ENCODE data around the gene SH3PXD2A. TPM values are rescaled to one million over a fixed set of nuclear protein-coding genes. Genes with fewer than 3 reads are reported as not detected.
A peak's percentile ranks its signal among the peaks of the same experiment; 100 is the strongest.

SH3PXD2A gene
- total and polyA plus RNA-seq, 4 donors = 23.1 to 41.2 (median 32.7) TPM

DNA sequence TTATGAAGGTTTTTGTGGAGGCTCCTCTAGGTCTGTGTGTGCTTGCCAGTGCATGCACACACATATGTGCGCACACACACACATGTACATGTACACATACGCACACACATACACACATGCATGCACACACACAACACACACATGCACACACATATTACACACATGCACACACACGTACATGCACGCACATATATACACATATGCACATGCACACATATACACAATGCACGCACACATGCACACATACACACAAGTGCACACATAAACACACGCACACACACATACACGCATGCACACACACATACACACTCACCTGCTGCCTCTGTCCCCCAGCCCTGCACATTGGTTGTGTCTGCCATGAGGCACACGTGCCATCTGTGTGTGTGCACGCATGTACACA lies 295.6 kb downstream of the SH3PXD2A start:
- no peak overlapping the region for H3K4me3 ChIP-seq (ENCODE audit: low read depth, low read length)
- peaks cover 30% of the 10 kb centered on the region for H3K4me1 ChIP-seq (ENCODE audit: control insufficient read depth, insufficient read depth, low read length)
- H3K27me3 ChIP-seq (ENCODE audit: control insufficient read depth, insufficient read depth, low read length) = no peaks in the 10 kb centered on the region
- 86% methylated on average over 8 of the region's 9 CpGs for WGBS (ENCODE audit: insufficient coverage)
- H3K27ac ChIP-seq (ENCODE audit: low read depth, low read length) = no peak overlapping the region
- H3K9me3 ChIP-seq (ENCODE audit: control insufficient read depth, insufficient read depth, low read length) = no peaks in the 10 kb centered on the region
- no peak for DNase-seq (ENCODE audit: low read depth in 4 of 6, low spot score in 6 of 6)
- H3K36me3 ChIP-seq (ENCODE audit: control insufficient read depth, insufficient read depth, low read length) = peaks cover 2% of the 10 kb centered on the region

DNA sequence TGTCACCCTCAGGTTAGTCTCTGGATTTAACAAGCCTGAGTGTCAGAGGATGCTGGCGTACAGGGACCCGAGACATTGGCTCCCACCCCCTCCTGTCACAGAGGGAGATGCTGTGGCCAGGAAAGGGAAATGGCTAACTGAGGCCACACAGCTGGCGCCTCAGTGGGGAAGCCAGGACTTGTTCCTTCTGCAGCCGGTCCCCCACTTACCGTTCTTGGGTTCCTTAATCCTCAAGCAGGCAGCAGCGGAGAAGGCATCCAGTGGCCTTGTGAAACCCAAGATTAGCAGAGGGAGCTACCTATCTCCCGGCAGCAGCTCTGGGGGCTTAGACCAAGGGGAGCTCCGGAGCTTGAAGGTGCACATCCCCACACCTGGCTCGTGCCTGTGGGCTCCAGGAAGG lies 296.5 kb downstream of the SH3PXD2A start:
- Histone ChIP-seq H3K27me3 (ENCODE audit: control insufficient read depth, insufficient read depth, low read length) (no peaks in the 10 kb centered on the region), H3K9me3 (ENCODE audit: control insufficient read depth, insufficient read depth, low read length) (no peaks in the 10 kb centered on the region), H3K36me3 (ENCODE audit: control insufficient read depth, insufficient read depth, low read length) (peaks cover 2% of the 10 kb centered on the region), H3K4me3 (ENCODE audit: low read depth, low read length) (no peak overlapping the region), H3K27ac (ENCODE audit: low read depth, low read length) (no peak overlapping the region), H3K4me1 (ENCODE audit: control insufficient read depth, insufficient read depth, low read length) (peaks cover 23% of the 10 kb centered on the region)
- no peak for DNase-seq (ENCODE audit: low read depth in 4 of 6, low spot score in 6 of 6)
- whole genome bisulfite sequencing (ENCODE audit: insufficient coverage) = 67% methylated on average over 8 of the region's 9 CpGs

DNA sequence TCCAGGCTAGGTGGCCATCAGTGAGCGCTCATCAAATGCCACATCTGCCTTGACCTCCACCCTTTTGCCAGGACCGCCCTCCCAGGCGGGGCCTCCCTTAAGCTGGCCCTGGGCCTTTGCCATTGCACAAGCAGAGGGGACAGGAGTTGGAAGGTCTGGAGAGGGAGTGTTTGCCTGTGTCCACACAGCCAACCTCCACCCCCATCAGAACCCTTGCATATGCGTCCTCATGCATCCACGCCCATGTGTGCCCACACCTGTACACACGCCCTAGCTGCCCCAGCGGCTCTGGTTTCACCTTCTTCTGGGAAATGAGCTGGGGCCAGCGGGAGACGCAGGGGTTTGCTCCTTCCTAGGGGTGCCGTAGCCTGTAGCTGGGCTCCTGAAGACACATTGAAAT lies 297.9 kb downstream of the SH3PXD2A start:
- WGBS (ENCODE audit: insufficient coverage) = 97% methylated on average over 5 of the region's 10 CpGs
- H3K4me3 ChIP-seq (ENCODE audit: low read depth, low read length) = no peak overlapping the region
- H3K9me3 ChIP-seq (ENCODE audit: control insufficient read depth, insufficient read depth, low read length) = no peaks in the 10 kb centered on the region
- H3K27me3 ChIP-seq (ENCODE audit: control insufficient read depth, insufficient read depth, low read length) = no peaks in the 10 kb centered on the region
- no peak for DNase-seq (ENCODE audit: low read depth in 4 of 6, low spot score in 6 of 6)
- H3K27ac ChIP-seq (ENCODE audit: low read depth, low read length) = no peak overlapping the region
- peaks cover 27% of the 10 kb centered on the region for H3K4me1 ChIP-seq (ENCODE audit: control insufficient read depth, insufficient read depth, low read length)
- peaks cover 2% of the 10 kb centered on the region for H3K36me3 ChIP-seq (ENCODE audit: control insufficient read depth, insufficient read depth, low read length)

- H3K9me3 ChIP-seq (ENCODE audit: control insufficient read depth, insufficient read depth, low read length) = no peaks in the 10 kb centered on the region
- no peak for DNase-seq (ENCODE audit: low read depth in 4 of 6, low spot score in 6 of 6)
- no peak overlapping the region for H3K4me3 ChIP-seq (ENCODE audit: low read depth, low read length)
- H3K36me3 ChIP-seq (ENCODE audit: control insufficient read depth, insufficient read depth, low read length) = peaks cover 2% of the 10 kb centered on the region
- WGBS (ENCODE audit: insufficient coverage) = 78% methylated on average over 12 of the region's 12 CpGs
- H3K27ac ChIP-seq (ENCODE audit: low read depth, low read length) = no peak overlapping the region
- no peaks in the 10 kb centered on the region for H3K27me3 ChIP-seq (ENCODE audit: control insufficient read depth, insufficient read depth, low read length)
- peaks cover 27% of the 10 kb centered on the region for H3K4me1 ChIP-seq (ENCODE audit: control insufficient read depth, insufficient read depth, low read length)
Observed at GRCh38 chr10:103556383-103557007, 298.9 kb downstream of the SH3PXD2A start.

GRCh38 chr10:103555712-103556111 lies 299.7 kb downstream of the SH3PXD2A start:
- Histone ChIP-seq H3K36me3 (ENCODE audit: control insufficient read depth, insufficient read depth, low read length) (peaks cover 2% of the 10 kb centered on the region), H3K4me3 (ENCODE audit: low read depth, low read length) (peak overlapping the region; percentile 20), H3K9me3 (ENCODE audit: control insufficient read depth, insufficient read depth, low read length) (no peaks in the 10 kb centered on the region), H3K27me3 (ENCODE audit: control insufficient read depth, insufficient read depth, low read length) (no peaks in the 10 kb centered on the region), H3K27ac (ENCODE audit: low read depth, low read length) (no peak overlapping the region), H3K4me1 (ENCODE audit: control insufficient read depth, insufficient read depth, low read length) (peaks cover 27% of the 10 kb centered on the region)
- WGBS (ENCODE audit: insufficient coverage) = 70% methylated on average over 8 of the region's 11 CpGs
- DNase-seq (ENCODE audit: low read depth in 4 of 6, low spot score in 6 of 6) = peak in 1 of 6 donors; percentile 13

DNA sequence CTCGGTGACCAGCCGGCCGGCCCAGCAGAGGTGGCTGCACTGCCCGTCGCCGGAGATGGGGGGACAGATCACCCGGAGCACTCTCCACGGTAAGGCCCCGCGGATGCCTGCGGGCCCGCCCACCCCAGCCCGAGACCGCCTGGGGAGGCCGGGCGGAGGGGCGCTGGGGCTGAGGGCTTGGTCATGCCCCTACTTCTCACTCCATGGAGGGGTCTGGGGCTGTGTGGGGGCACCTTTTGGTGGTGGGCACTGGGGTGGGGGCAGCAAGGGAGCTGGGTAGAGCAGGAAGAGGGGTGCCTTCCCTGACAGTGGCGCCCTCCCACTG lies 300.1 kb downstream of the SH3PXD2A start:
- WGBS (ENCODE audit: insufficient coverage) = under 1% methylated on average over 17 of the region's 18 CpGs
- no peak for DNase-seq (ENCODE audit: low read depth in 4 of 6, low spot score in 6 of 6)
- H3K27me3 ChIP-seq (ENCODE audit: control insufficient read depth, insufficient read depth, low read length) = no peaks in the 10 kb centered on the region
- H3K4me3 ChIP-seq (ENCODE audit: low read depth, low read length) = peak overlapping the region; percentile 20
- H3K27ac ChIP-seq (ENCODE audit: low read depth, low read length) = no peak overlapping the region
- peaks cover 2% of the 10 kb centered on the region for H3K36me3 ChIP-seq (ENCODE audit: control insufficient read depth, insufficient read depth, low read length)
- no peaks in the 10 kb centered on the region for H3K9me3 ChIP-seq (ENCODE audit: control insufficient read depth, insufficient read depth, low read length)
- H3K4me1 ChIP-seq (ENCODE audit: control insufficient read depth, insufficient read depth, low read length) = peaks cover 27% of the 10 kb centered on the region

- H3K27ac ChIP-seq (ENCODE audit: low read depth, low read length) = no peak overlapping the region
Observed at GRCh38 chr10:103554488-103555324, 300.7 kb downstream of the SH3PXD2A start.

GRCh38 chr10:103553743-103554487 lies 301.5 kb downstream of the SH3PXD2A start:
- peaks cover 27% of the 10 kb centered on the region for H3K4me1 ChIP-seq (ENCODE audit: control insufficient read depth, insufficient read depth, low read length)

More at GRCh38 chr10:103554488-103555324, 300.7 kb downstream of the SH3PXD2A start:
- no peaks in the 10 kb centered on the region for H3K9me3 ChIP-seq (ENCODE audit: control insufficient read depth, insufficient read depth, low read length)
- 0% methylated on average over 18 of the region's 44 CpGs for WGBS (ENCODE audit: insufficient coverage)
- peak overlapping the region; percentile 20 for H3K4me3 ChIP-seq (ENCODE audit: low read depth, low read length)
- H3K27me3 ChIP-seq (ENCODE audit: control insufficient read depth, insufficient read depth, low read length) = no peaks in the 10 kb centered on the region
- H3K4me1 ChIP-seq (ENCODE audit: control insufficient read depth, insufficient read depth, low read length) = peaks cover 27% of the 10 kb centered on the region
- peaks cover 2% of the 10 kb centered on the region for H3K36me3 ChIP-seq (ENCODE audit: control insufficient read depth, insufficient read depth, low read length)
- peak in 4 of 6 donors; percentile 32 to 92 (median 60) for DNase-seq (ENCODE audit: low read depth in 4 of 6, low spot score in 6 of 6)

DNA sequence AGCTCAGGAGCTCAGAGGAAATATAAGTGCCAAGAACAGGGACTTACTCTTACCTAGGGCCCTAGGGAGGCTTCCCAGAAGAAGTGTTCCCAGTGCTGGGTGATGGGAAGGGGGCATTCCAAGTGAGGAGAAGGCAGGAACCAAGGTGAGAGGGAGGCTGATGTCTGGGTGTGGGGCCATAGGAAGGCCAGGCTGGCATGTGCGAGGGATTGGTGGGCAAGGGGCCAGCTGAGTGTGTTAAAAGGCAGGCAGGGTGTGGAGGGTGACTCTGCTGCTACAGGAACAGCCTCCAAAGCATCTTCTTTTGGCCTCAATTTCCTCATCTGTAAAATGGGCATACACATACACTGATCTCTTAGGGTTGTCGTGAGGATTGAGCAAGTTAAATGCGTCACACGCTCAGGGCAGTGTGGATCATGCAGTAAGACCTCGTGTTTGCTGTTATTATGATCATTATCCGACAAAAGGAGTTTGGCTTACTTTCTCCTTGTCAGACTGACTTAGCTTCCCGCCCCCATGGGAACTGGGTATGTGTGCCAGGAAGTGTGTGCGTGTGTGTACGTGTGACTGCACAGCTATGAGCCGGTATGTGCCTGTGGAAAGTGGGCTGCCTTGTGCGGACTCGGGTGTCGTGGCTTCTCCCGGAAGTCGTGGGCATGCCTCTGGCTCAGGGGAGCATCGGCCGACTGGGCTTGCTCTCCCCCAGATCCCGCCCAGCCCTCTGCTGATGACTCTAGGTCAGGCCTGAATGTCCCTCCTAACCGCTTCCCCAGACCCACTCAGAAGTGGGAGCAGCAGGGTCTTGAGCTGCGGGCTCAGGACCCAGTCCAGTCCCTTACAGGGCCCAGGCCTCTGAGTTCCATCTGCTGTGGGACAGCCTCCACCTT lies 302.3 kb downstream of the SH3PXD2A start:
- H3K4me3 ChIP-seq (ENCODE audit: low read depth, low read length) = no peak overlapping the region
- no peaks in the 10 kb centered on the region for H3K36me3 ChIP-seq (ENCODE audit: control insufficient read depth, insufficient read depth, low read length)
- H3K27me3 ChIP-seq (ENCODE audit: control insufficient read depth, insufficient read depth, low read length) = no peaks in the 10 kb centered on the region
- 89% methylated on average over 19 of the region's 20 CpGs for WGBS (ENCODE audit: insufficient coverage)
- peaks cover 27% of the 10 kb centered on the region for H3K4me1 ChIP-seq (ENCODE audit: control insufficient read depth, insufficient read depth, low read length)
- no peak overlapping the region for H3K27ac ChIP-seq (ENCODE audit: low read depth, low read length)
- H3K9me3 ChIP-seq (ENCODE audit: control insufficient read depth, insufficient read depth, low read length) = no peaks in the 10 kb centered on the region
- DNase-seq (ENCODE audit: low read depth in 4 of 6, low spot score in 6 of 6) = no peak

More at GRCh38 chr10:103553743-103554487, 301.5 kb downstream of the SH3PXD2A start:
- Histone ChIP-seq H3K27me3 (ENCODE audit: control insufficient read depth, insufficient read depth, low read length) (no peaks in the 10 kb centered on the region), H3K27ac (ENCODE audit: low read depth, low read length) (no peak overlapping the region), H3K9me3 (ENCODE audit: control insufficient read depth, insufficient read depth, low read length) (no peaks in the 10 kb centered on the region), H3K36me3 (ENCODE audit: control insufficient read depth, insufficient read depth, low read length) (no peaks in the 10 kb centered on the region), H3K4me3 (ENCODE audit: low read depth, low read length) (no peak overlapping the region)
- no peak for DNase-seq (ENCODE audit: low read depth in 4 of 6, low spot score in 6 of 6)
- WGBS (ENCODE audit: insufficient coverage) = 84% methylated on average over 7 of the region's 8 CpGs

Measured in spinal cord (tissue), 10 donors.